BE2C (cell line): ENCODE data around the gene SARS2.
"Not testable (repeated sequence)": the region's sequence is repeated elsewhere in the genome, so short reads cannot be mapped to it uniquely, and the experiment has no call there.

ENCODE experiments used
- DNase-seq: peaks from one replicate; pipeline ENCODE4 v3.0.0-alpha.2; 2020
- H3K27me3 ChIP-seq: fragments of 250-450 bp; sonication (Bioruptor Pico); 2 replicates; pipeline ENCODE4 v1.5.1; 2020; ENCODE audit warnings: mild to moderate bottlenecking
- H3K36me3 ChIP-seq: fragments of 250-450 bp; sonication (Bioruptor Pico); 2 replicates; pipeline ENCODE4 v1.5.1; 2020; ENCODE audit warnings: mild to moderate bottlenecking
- H3K4me1 ChIP-seq: fragments of 250-450 bp; sonication (Bioruptor Pico); 2 replicates; pipeline ENCODE4 v1.5.1; 2020
- H3K4me3 ChIP-seq: 2 replicates; pipeline ENCODE4 v1.5.1; 2011; ENCODE audit warnings: low read depth, low read length
- H3K9me3 ChIP-seq: fragments of 250-450 bp; sonication (Bioruptor Pico); 2 replicates; pipeline ENCODE4 v1.5.1; 2020
- CTCF ChIP-seq: IDR thresholded peaks from 2 replicates; pipeline ENCODE4 v1.5.1; 2012; ENCODE audit warnings: mild to moderate bottlenecking, low read depth, low read length

Gene SARS2

GRCh38 chr19:38975214-38975860 is 44.8 kb upstream of the SARS2 start, which contains the start of gene FBXO17:
Gene FBXO17 (minus strand): TSS chr19:38975742. CDS start chr19:38950319, 25,423 bp downstream.
- H3K9me3 ChIP-seq: no peaks in the 10 kb centered on the region
- DNase-seq: peak; percentile 72
- peak within 1 kb of the TSS; percentile 63 for H3K4me3 ChIP-seq
- no peaks in the 10 kb centered on the region for H3K36me3 ChIP-seq
- H3K27me3 ChIP-seq: no peaks in the 10 kb centered on the region
- H3K4me1 ChIP-seq: no peaks in the 10 kb centered on the region
- TF ChIP-seq CTCF: no peak

- H3K36me3 ChIP-seq: no peaks in the 10 kb centered on the region
- TF ChIP-seq CTCF: no peak
- H3K4me3 ChIP-seq: peak overlapping the region; percentile 63
- H3K4me1 ChIP-seq: no peaks in the 10 kb centered on the region
- no peaks in the 10 kb centered on the region for H3K9me3 ChIP-seq
- H3K27me3 ChIP-seq: no peaks in the 10 kb centered on the region
- DNase-seq: no peak
Measured at GRCh38 chr19:38974624-38975213, 44.2 kb upstream of the SARS2 start.

GRCh38 chr19:38971672-38972071 is 41.1 kb upstream of the SARS2 start:
- Histone ChIP-seq H3K9me3 (no peaks in the 10 kb centered on the region), H3K27me3 (no peaks in the 10 kb centered on the region), H3K4me1 (no peaks in the 10 kb centered on the region; the same call in 1 of the 2 replicates), H3K36me3 (peaks cover under 1% of the 10 kb centered on the region), H3K4me3 (no peak overlapping the region)
- DNase-seq: no peak
- TF ChIP-seq CTCF: no peak

GRCh38 chr19:38970664-38971532 is 40.3 kb upstream of the SARS2 start:
- no peaks in the 10 kb centered on the region for H3K27me3 ChIP-seq
- no peaks in the 10 kb centered on the region; the same call in 1 of the 2 replicates for H3K4me1 ChIP-seq
- H3K4me3 ChIP-seq: no peak overlapping the region
- H3K9me3 ChIP-seq: no peaks in the 10 kb centered on the region
- TF ChIP-seq CTCF: no peak
- DNase-seq: no peak
- H3K36me3 ChIP-seq: peaks cover 5% of the 10 kb centered on the region

- H3K27me3 ChIP-seq, DNase-seq, H3K4me3 ChIP-seq, H3K4me1 ChIP-seq, H3K36me3 ChIP-seq, H3K9me3 ChIP-seq: not testable (repeated sequence)
Measured at GRCh38 chr19:38966149-38966548, 35.6 kb upstream of the SARS2 start.

GRCh38 chr19:38964738-38965137 is 34.2 kb upstream of the SARS2 start:
- Histone ChIP-seq H3K36me3 (peaks cover 5% of the 10 kb centered on the region), H3K4me3 (no peak overlapping the region), H3K9me3 (no peaks in the 10 kb centered on the region), H3K4me1 (no peaks in the 10 kb centered on the region; the same call in 1 of the 2 replicates), H3K27me3 (no peaks in the 10 kb centered on the region)
- no peak for DNase-seq
- no peak for TF ChIP-seq CTCF
